Measurements from ENCODE around the gene RNF212.

Gene RNF212

GRCh38 chr4:1049591-1049905, 63.8 kb downstream of the RNF212 start:
- TF ChIP-seq TAF1 (IDR thresholded peaks at IDR 0.05; ENCODE audit: borderline replicate concordance, insufficient read depth, low read length) (no peak), SIN3A (IDR thresholded peaks at IDR 0.05; ENCODE audit: borderline replicate concordance, insufficient read depth, low read length) (no peak), REST (IDR thresholded peaks at IDR 0.05; ENCODE audit: insufficient read depth in 1 of 2, low read depth in 2 of 2, low read length in 2 of 2) (no peak), FOXP2 (optimal IDR thresholded peaks at IDR 0.05; ENCODE audit: borderline replicate concordance, extremely low read depth, extremely low read length, insufficient read depth) (no peak)

- no peak for TF ChIP-seq FOXP2 (optimal IDR thresholded peaks at IDR 0.05; ENCODE audit: borderline replicate concordance, extremely low read depth, extremely low read length, insufficient read depth)
- TF ChIP-seq SIN3A (IDR thresholded peaks at IDR 0.05; ENCODE audit: borderline replicate concordance, insufficient read depth, low read length): no peak
- no peak for TF ChIP-seq TAF1 (IDR thresholded peaks at IDR 0.05; ENCODE audit: borderline replicate concordance, insufficient read depth, low read length)
- TF ChIP-seq REST (IDR thresholded peaks at IDR 0.05; ENCODE audit: insufficient read depth in 1 of 2, low read depth in 2 of 2, low read length in 2 of 2): no peak
- TF ChIP-seq POLR2AphosphoS5 (IDR thresholded peaks at IDR 0.05; ENCODE audit: low read depth, low read length): no peak
Observed at GRCh38 chr4:1048773-1049590, 64.4 kb downstream of the RNF212 start.

- no peak for TF ChIP-seq FOXP2 (optimal IDR thresholded peaks at IDR 0.05; ENCODE audit: borderline replicate concordance, extremely low read depth, extremely low read length, insufficient read depth)
- no peak for TF ChIP-seq TAF1 (IDR thresholded peaks at IDR 0.05; ENCODE audit: borderline replicate concordance, insufficient read depth, low read length)
- no peak for TF ChIP-seq SIN3A (IDR thresholded peaks at IDR 0.05; ENCODE audit: borderline replicate concordance, insufficient read depth, low read length)
- no peak for TF ChIP-seq REST (IDR thresholded peaks at IDR 0.05; ENCODE audit: insufficient read depth in 1 of 2, low read depth in 2 of 2, low read length in 2 of 2)
- TF ChIP-seq POLR2AphosphoS5 (IDR thresholded peaks at IDR 0.05; ENCODE audit: low read depth, low read length): no peak
Observed at GRCh38 chr4:1047976-1048772, 65.2 kb downstream of the RNF212 start.

- TF ChIP-seq FOXP2 (optimal IDR thresholded peaks at IDR 0.05; ENCODE audit: borderline replicate concordance, extremely low read depth, extremely low read length, insufficient read depth) (no peak), SIN3A (IDR thresholded peaks at IDR 0.05; ENCODE audit: borderline replicate concordance, insufficient read depth, low read length) (no peak), POLR2AphosphoS5 (IDR thresholded peaks at IDR 0.05; ENCODE audit: low read depth, low read length) (no peak), TAF1 (IDR thresholded peaks at IDR 0.05; ENCODE audit: borderline replicate concordance, insufficient read depth, low read length) (no peak), REST (IDR thresholded peaks at IDR 0.05; ENCODE audit: insufficient read depth in 1 of 2, low read depth in 2 of 2, low read length in 2 of 2) (no peak)
Observed at GRCh38 chr4:1047106-1047975, 66.0 kb downstream of the RNF212 start.
